Measurements from ENCODE around the gene MAGEB6B. TPM values are rescaled to one million over a fixed set of nuclear protein-coding genes. Genes with fewer than 3 reads are reported as not detected.
A peak's percentile ranks its signal among the peaks of the same experiment; 100 is the strongest.
"Not testable (repeated sequence)": the region's sequence is repeated elsewhere in the genome, so short reads cannot be mapped to it uniquely, and the experiment has no call there.

The MAGEB6B gene, protein sequence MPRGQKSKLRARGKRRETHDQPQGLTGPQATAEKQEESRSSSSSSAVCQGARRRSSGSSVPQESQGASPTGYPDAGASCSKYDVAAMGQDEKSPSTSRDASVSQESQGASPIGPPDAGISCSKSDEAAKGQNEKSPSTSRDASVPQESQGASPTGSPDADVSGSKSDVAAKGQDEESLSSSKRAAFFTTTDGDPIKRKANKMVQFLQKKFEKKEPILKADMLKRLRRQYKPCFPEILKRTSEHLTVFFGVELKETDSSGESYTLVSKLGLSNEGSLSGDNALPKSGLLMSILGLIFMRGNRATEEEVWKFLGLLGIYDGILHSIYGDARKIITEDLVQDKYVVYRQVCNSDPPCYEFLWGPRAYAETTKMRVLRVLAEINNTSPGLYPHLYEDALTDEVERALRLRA
- total RNA-seq (ENCODE audit: low replicate concordance), result not detected in 2 replicates

DNA sequence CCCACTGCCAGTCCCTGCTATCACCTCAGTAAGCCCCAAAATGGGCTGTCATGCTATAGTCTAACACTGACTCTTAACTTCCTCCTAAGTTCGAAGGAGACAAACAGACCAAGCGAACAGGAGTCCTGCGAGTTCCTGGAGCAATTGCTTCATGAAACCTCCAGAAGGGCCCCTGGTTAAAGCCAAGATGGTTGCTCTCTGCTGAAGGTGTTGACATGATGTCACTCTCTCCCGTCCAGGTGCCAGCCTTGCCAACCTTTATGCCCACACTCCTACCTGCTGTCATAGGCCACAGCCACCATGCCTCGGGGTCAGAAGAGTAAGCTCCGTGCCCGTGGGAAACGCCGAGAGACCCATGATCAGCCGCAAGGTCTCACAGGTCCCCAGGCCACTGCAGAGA, at the start of gene MAGEB6B:
MAGEB6B (plus strand) TSS at position 301 of the 400 bp plus-strand sequence; CDS start at position 301, 0 bp downstream.
- no peak for DNase-seq (ENCODE audit: low read depth)
- H3K4me3 ChIP-seq (ENCODE audit: low read depth, low read length), result no peak within 1 kb of the TSS
- TF ChIP-seq, protein P1, sequence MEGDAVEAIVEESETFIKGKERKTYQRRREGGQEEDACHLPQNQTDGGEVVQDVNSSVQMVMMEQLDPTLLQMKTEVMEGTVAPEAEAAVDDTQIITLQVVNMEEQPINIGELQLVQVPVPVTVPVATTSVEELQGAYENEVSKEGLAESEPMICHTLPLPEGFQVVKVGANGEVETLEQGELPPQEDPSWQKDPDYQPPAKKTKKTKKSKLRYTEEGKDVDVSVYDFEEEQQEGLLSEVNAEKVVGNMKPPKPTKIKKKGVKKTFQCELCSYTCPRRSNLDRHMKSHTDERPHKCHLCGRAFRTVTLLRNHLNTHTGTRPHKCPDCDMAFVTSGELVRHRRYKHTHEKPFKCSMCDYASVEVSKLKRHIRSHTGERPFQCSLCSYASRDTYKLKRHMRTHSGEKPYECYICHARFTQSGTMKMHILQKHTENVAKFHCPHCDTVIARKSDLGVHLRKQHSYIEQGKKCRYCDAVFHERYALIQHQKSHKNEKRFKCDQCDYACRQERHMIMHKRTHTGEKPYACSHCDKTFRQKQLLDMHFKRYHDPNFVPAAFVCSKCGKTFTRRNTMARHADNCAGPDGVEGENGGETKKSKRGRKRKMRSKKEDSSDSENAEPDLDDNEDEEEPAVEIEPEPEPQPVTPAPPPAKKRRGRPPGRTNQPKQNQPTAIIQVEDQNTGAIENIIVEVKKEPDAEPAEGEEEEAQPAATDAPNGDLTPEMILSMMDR (IDR thresholded peaks at IDR 0.05; ENCODE audit: insufficient read depth, low read length), result no peak

GRCh38 chrX:26138274-26138673, 22.1 kb upstream of the MAGEB6B start, which contains the start of gene MAGEB18:
Gene MAGEB18 (plus strand): TSS chrX:26138343. CDS start chrX:26138986, 643 bp downstream.
- DNase-seq (ENCODE audit: low read depth), result no peak
- H3K4me3 ChIP-seq (ENCODE audit: low read depth, low read length), result no peak within 1 kb of the TSS
- TF ChIP-seq, protein P1 (IDR thresholded peaks at IDR 0.05; ENCODE audit: insufficient read depth, low read length), result no peak

GRCh38 chrX:26146024-26146423, 14.4 kb upstream of the MAGEB6B start:
- no peak overlapping the region for H3K4me3 ChIP-seq (ENCODE audit: low read depth, low read length)
- TF ChIP-seq, protein P1 (IDR thresholded peaks at IDR 0.05; ENCODE audit: insufficient read depth, low read length), result no peak
- peak; percentile 31 for DNase-seq (ENCODE audit: low read depth)

GRCh38 chrX:26192204-26192603, 31.8 kb downstream of the MAGEB6B start, which contains the start of gene MAGEB6:
Gene MAGEB6 (plus strand): TSS chrX:26192440. CDS start chrX:26193847, 1,407 bp downstream.
- no peak for DNase-seq (ENCODE audit: low read depth)
- TF ChIP-seq, protein P1 (IDR thresholded peaks at IDR 0.05; ENCODE audit: insufficient read depth, low read length), result no peak
- no peak within 1 kb of the TSS for H3K4me3 ChIP-seq (ENCODE audit: low read depth, low read length)

DNA sequence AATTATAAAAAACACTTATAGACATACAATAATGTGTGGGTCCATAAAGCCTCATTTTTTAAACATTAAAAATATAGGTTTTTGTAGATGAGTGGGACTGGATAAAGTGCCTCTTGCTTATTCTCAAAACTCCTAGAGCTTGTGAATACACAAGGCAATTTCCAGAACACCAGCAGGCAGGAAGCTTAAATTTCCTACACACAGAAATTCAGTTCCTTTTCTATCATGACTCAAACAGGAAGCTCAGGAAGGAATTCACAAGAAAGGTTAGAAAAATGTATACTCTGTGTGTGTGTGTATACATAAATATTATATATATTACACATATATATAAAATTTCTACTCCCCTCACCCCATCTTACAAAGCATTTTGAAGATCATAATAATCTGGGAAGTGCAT, 43.2 kb downstream of the MAGEB6B start:
- no peak overlapping the region for H3K4me3 ChIP-seq (ENCODE audit: low read depth, low read length)
- TF ChIP-seq, protein P1 (IDR thresholded peaks at IDR 0.05; ENCODE audit: insufficient read depth, low read length), result no peak
- no peak for DNase-seq (ENCODE audit: low read depth)

GRCh38 chrX:26204717-26205116, 44.3 kb downstream of the MAGEB6B start:
- not testable (repeated sequence) for H3K4me3 ChIP-seq (ENCODE audit: low read depth, low read length); DNase-seq (ENCODE audit: low read depth)

DNA sequence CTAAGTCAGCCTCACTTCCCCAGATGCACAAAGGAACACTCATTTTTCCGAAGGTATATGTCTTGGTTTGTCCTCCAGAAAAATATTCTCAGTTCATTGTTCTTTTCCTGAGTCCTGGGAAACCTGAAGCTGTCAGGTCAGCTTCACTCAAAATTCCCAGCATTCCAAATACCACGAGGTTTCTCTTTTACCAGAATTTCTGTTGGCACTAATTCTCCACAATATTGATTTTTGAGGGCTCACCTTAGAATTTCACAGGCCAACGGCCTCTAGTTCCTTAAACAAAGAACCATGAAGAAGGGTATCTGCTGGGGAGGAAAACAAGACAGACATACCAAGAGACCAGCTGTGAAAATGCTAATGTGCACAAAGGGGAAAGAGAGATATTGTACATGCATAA, 47.6 kb downstream of the MAGEB6B start:
- TF ChIP-seq, protein P1 (IDR thresholded peaks at IDR 0.05; ENCODE audit: insufficient read depth, low read length), result no peak
- H3K4me3 ChIP-seq (ENCODE audit: low read depth, low read length), result no peak overlapping the region
- DNase-seq (ENCODE audit: low read depth), result no peak

All from fibroblast of the aortic adventitia (primary cell).